HepG2 (cell line): ENCODE results near the gene TLE2. TPM values are rescaled to one million over a fixed set of nuclear protein-coding genes. Genes with fewer than 3 reads are reported as not detected.
A peak's percentile ranks its signal among the peaks of the same experiment; 100 is the strongest.

Experiments
- ATAD3A ChIP-seq: sonication (generic); formaldehyde crosslinking; IDR thresholded peaks from 2 replicates; pipeline ENCODE4 v1.4.0; 2020; ENCODE audit warnings: missing genetic modification reagents
- ATF4 ChIP-seq, 2 experiments: fragments of 450-650 bp in 1 of 2; sonication (generic) in 1 of 2; formaldehyde crosslinking; IDR thresholded peaks; 2 replicates each; pipeline versions ENCODE4 v1.5.0 to v1.8.0; 2020 to 2022; ENCODE audit warnings: mild to moderate bottlenecking in 1 of 2, missing genetic modification reagents in 1 of 2
- ATF6 ChIP-seq: sonication (generic); formaldehyde crosslinking; conservative IDR thresholded peaks from 2 replicates; pipeline ENCODE4 v1.4.0; 2020; ENCODE audit warnings: missing genetic modification reagents
- KLF11 ChIP-seq: IDR thresholded peaks from 2 replicates; pipeline ENCODE4 v1.6.1; 2016; ENCODE audit warnings: missing compliant biosample characterization
- RFX5 ChIP-seq: IDR thresholded peaks from 2 replicates; pipeline ENCODE4 v1.6.1; 2011; ENCODE audit warnings: low read depth, low read length, improper control_type of control experiment
- ZBTB33 ChIP-seq: sonication (generic); formaldehyde crosslinking; IDR thresholded peaks from 2 replicates; pipeline ENCODE4 v1.4.0; 2020; ENCODE audit warnings: missing genetic modification reagents
- ZNF138 ChIP-seq: sonication (generic); formaldehyde crosslinking; IDR thresholded peaks from 2 replicates; pipeline ENCODE4 v1.5.0; 2020; ENCODE audit warnings: mild to moderate bottlenecking, low read depth, missing genetic modification reagents
- ZNF382 ChIP-seq: sonication (generic); formaldehyde crosslinking; IDR thresholded peaks from 2 replicates; pipeline ENCODE4 v1.5.0; 2020; ENCODE audit warnings: missing genetic modification reagents, mild to moderate bottlenecking, borderline replicate concordance
- ZNF629 ChIP-seq: sonication (generic); formaldehyde crosslinking; conservative IDR thresholded peaks from 2 replicates; pipeline ENCODE4 v1.5.0; 2020; ENCODE audit warnings: missing genetic modification reagents
- ZNF773 ChIP-seq: sonication (generic); formaldehyde crosslinking; IDR thresholded peaks from 2 replicates; pipeline ENCODE4 v1.4.0; 2020; ENCODE audit warnings: missing genetic modification reagents, borderline replicate concordance
- ZNF792 ChIP-seq: IDR thresholded peaks from 2 replicates; pipeline ENCODE4 v1.6.1; 2016
- polyA plus RNA-seq, 8 experiments: library from polyadenylated mRNA; depleted of rRNA in 3 of 8; stranded (reverse) in 7 of 8; unstranded in 1 of 8; fragments of >200 nt; fragmentation: Illumina TruSeq in 4 of 8; extraction: Trizol in 4 of 8; gene quantifications; 2 replicates each; pipeline versions ENCODE4 v1.2.1 to v1.2.3, GENCODE V29; 2011 to 2016; ENCODE audit warnings: low read depth in 4 of 8, missing spikeins in 1 of 8, mixed read lengths in 1 of 8; ENCODE audit not compliant: insufficient read depth in 1 of 8
- total RNA-seq, 5 experiments: library from RNA; depleted of rRNA; stranded (reverse); fragments of >200 nt; fragmentation: Illumina TruSeq; extraction: Trizol; gene quantifications; 2 replicates each; pipeline ENCODE4 v1.2.3, GENCODE V29; 2016; ENCODE audit warnings: low read depth in 1 of 5
- TF ChIP-seq, protein P1 (sequence below): sonication (generic); formaldehyde crosslinking; IDR thresholded peaks from 2 replicates; pipeline ENCODE4 v1.5.0; 2020; ENCODE audit warnings: missing genetic modification reagents

Gene TLE2
- total and polyA plus RNA-seq, 2 of the 13 experiments (the other 11 are each of a cell fraction or from before 2014, with no cell fraction given), result 0.07 to 0.81 TPM

DNA sequence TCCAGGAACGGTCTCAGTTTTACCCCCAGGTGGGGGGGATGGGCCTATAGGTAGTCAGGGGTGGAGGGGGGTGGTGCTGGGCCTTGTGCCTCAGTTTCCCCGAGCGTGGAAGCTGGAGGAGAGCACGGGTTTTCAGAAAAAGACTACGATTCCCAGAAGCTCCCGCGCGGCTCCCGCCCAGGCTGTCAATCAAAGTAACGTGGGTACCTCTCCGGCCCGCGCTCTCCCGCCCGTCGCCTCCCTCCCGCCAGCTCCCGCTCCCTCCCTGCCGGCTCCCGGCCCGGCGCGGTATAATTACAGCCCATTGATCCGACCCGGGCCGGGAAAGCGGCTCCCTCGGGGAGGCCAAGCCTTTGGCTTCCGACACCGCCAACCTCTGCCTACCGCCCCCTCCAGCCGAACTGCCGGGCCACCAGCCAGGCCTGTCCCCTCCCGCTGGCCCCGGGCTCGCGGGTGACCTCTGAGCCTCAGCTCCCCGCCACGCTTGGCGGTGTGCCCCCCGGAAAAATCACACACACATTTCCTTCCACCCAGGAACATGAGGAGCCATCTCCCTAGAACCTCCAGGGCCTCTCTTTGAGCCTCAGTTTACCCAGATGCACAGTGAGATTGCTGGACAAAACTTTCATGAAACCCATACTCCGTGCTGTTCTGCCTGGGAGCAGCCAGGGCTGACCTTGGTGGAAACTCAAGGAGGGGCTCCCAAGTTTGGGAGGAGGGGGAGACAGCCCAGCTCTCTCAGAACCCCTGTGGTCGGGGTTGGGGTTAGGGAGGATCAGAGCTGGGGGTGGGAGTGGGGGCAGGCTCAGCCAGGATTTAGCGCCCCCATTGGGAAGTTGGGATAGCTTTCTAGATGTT, 7.3 kb upstream of the TLE2 start (continued):
- TF ChIP-seq, protein P1, sequence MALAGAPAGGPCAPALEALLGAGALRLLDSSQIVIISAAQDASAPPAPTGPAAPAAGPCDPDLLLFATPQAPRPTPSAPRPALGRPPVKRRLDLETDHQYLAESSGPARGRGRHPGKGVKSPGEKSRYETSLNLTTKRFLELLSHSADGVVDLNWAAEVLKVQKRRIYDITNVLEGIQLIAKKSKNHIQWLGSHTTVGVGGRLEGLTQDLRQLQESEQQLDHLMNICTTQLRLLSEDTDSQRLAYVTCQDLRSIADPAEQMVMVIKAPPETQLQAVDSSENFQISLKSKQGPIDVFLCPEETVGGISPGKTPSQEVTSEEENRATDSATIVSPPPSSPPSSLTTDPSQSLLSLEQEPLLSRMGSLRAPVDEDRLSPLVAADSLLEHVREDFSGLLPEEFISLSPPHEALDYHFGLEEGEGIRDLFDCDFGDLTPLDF (CRISPR knock-in tag), result peak; percentile 90
- TF ChIP-seq ZNF773 (CRISPR knock-in tag) (0 out of 2 replicates have a peak, but pooled peaks have one; percentile 26), ATF6 (no peak), RFX5 (no peak), ZNF629 (no peak), ZBTB33 (CRISPR knock-in tag) (peak; percentile 45), ZNF792 (CRISPR knock-in tag) (no peak; the same call in 1 of the 2 replicates), ATAD3A (CRISPR knock-in tag) (no peak), ZNF138 (CRISPR knock-in tag) (no peak), KLF11 (no peak; the same call in 1 of the 2 replicates), ATF4 (CRISPR knock-in tag; IDR thresholded peaks at IDR 0.05) (peak in 1 of 2 experiments; percentile 39; a peak in 1 of 4 replicates), ZNF382 (CRISPR knock-in tag) (no peak)
